DMS153 treated with DMSO at 0.1 percent for 48 hours (cell line): Measurements from ENCODE around the gene FOXN3.

ENCODE experiments used
- DNase-seq: peaks from one replicate; lab custom pipeline; 2025; ENCODE audit not compliant: unreplicated experiment; lab: John Stamatoyannopoulos, UW

FOXN3 gene

DNA sequence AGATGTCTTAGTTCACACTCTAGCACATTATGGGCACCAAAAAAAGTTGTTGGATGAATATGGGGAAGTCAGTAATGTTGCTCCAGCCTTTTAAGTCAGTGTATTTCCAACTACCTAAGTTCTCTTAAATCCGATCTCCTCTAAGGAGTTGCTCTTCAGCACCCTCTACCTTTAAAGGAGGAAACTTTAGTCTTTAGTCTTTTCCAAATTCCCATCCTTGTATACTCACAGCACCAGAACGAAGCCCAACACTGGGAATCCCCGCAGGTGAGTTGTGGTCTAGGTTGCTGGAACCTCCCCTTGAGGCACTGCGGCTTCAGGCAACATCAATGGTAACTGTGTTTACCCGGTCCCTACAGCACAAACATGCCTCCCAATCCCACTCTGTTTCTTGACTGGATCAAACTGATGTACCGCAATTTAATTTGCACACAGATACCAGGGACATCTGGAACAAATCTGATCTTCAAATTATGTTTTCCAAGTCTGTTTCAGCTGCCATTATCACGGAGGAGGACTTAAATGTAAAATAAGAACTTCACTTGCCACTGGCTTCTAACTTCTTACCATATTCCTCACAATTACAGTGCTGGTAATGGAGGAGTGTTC is 179.0 kb downstream of the FOXN3 start:
- no peak for DNase-seq

DNA sequence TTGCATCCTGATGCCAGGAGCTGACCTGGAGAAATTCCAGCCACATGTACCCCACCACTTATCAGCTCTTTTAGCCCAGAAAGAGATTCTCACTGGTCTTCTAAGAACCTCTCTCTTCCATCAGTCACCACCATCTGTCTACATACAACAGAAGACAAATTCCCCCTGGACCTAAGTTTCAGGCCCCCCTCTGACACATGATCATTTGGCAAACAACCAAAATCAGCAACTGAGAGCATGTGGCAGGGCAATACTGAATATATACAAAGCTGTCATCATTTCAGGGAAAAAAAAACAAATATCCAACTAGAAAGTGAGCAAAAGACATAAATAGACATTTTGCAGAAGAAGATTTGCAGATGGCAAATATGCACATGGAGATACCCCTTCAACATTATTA is 180.2 kb downstream of the FOXN3 start:
- DNase-seq, result no peak

DNA sequence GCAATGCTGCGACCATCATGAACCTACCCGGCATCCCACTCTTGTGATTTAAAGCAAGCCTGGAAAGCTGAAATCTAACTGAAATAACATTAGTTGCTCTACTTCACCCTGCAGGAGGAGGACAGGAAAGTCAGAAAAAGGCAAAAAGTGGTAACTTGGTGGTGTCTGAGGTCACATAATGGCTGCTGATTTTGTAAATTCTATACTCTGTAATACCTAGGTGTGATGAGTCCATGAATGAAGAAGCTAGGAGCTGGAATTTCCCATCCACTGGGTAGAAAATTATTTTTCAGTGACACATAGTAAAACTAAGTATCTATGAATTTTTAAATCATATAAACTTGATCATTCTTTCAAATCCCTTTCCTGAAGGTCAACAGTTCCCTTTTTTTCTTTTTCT is 183.8 kb downstream of the FOXN3 start:
- DNase-seq, result no peak

DNA sequence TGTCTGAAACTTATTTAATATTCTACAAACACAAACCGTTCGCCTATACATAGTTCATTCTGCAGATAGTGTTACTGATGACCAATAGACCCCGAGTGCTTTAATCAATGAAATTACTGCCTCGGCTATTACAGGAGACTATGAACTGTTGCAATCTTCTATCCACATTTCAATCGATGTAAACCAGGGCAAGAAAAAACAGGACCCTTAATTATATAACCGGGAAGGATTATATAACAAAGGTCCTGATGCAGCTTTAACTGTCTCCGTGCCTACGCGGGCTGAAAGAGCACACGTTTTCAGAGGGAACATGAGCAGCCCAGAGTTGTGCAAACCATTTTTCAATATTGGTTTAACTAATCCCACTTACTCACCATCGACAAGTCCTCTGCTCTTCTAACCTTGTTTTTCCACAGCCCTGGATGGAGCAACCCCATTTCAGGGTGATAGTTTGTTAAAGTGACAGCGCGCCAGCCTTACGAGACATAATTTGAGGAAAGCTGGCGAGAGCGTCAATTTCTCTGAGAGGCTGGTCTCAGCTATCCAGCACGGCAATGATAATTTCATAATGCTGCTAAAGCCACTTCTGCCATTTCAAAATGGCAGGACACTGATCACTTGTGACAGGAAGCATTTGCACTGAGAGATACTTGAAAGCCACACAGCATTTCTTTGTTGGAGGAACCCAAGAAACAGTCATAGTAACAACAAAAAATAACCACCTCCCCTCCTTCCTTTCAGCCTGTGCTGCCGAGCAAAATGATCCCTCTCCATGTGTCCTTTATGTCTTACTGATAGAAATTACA is 184.6 kb downstream of the FOXN3 start:
- DNase-seq, result no peak

DNA sequence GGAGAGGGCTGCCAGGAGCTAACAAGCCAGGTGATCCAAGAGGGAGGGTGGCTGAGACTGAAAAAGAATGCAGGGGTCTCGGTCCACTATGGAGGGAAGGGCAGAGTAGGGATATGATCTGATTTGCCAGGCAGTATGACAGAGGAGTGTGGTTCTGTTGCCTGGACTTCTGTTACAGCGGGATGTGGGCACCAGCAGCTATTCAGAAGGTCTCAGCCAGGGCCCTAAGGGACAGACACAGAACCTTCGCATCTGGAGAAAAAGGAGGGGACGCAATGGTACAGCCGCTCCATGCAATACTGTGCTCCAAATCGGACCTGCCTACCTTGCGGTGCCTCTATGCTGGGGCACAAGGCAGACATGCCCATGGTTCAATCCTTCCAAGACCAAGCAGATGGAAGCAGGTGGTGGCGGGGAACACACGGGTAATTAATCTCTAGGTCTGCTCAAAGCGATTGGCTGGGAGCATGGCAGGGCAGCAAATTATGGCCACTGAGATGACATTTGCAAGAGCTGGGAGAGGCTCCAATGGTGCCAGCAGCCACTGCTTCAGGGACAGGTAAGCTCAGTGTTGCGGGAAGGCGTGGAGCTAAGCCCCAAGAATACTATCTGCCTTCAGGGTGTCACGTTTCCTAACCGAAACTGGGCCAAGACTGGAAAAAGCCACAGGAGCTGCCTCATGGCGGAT is 185.5 kb downstream of the FOXN3 start:
- DNase-seq, result no peak

DNA sequence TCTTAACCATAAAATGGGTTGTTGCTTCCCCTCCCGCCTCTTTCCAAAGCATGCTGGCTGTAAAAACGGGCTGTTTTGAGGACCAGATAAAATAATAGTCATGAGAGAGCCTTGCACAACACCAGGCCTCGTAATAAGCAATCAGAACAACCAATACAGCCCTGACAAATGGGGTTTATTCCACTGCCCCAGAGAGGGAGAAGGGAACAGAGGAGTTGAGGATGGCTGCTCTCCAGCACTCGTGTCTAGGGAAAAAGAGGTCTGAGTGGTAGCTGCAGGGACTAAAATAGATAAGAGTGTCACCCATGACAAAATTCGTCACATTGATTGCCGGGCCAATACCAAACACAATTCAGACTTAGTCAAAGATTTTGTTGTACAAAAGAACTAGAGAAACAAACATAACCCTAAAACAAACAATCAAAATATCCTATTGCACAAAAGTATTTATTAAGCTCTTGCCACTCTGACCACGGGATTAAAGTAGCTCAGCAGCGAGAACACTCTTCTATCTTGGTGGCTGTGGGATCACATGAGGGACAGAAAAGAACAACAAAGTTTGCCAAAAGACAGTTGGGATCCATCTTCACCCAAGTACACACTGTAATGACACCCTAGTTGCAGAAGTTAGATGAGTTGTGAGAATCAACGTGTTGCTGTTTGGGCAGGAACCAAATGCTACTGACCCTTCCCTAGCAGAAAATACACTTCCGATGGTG is 188.0 kb downstream of the FOXN3 start:
- DNase-seq, result no peak

DNA sequence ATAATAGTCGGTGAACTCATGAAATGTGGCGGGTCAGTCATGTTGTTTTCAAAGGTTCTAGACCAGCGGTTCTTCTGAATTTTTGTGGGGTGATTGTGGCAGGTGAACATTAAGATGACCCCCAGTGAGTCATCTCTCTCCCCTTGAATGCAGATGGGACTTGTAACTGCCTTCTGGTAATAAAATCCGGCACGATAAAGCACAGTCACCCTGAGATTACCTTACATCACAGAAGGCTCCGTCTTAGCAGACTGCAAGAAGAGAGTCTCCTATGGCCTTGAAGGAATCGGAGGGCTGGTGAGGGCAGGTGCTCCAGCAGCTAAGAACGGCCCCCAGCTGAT is 189.6 kb downstream of the FOXN3 start:
- DNase-seq, result no peak

DNA sequence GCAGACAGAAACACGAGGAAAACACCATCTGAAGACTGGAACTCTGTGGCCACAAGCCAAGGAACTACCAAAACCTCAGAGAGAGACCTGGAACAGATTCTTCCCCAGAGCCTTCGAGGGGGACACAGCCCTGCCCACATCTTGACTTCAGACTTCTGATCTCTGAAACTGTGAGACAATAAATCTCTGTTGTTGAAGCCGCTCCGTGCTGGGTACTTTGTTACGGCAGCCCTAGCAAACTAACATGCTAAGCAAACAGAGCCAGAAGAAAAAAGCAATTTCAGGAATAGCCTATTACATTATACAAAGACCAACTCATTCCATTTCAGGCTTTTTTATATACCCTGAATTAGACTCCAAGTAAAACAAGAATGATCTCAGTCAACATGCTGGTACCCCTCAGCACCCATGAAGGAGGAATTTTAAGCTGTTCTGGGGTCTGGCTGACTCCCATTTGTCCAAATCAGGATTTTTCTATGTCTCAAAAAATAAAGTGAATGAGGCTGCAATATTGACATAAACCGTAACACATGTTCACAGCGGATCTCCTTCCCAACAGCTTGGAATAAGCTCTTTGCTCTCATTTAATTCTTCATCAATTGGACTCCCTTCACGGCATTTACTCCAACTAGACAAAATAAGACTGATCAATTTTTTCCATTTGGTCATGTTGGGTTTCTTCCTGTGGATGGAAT is 190.1 kb downstream of the FOXN3 start:
- no peak for DNase-seq

DNA sequence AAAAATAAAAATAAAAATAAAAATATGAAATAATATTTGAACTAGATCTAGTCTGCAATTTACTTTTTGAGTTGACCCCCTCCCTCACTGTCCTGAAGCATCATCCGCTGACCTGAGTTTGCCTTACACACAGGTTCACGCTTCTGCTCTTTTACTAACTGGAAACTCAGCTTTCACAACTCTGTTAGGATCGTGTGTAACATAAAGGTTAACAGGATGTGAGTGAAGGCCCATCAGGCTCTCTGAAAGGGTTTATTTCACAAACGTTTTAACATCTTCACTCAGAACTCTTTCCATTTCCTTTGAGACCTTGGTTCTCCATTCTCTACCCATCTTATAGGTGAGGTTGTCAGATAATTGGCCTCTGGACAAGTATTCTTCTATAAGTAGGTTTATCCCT is 191.4 kb downstream of the FOXN3 start:
- no peak for DNase-seq

DNA sequence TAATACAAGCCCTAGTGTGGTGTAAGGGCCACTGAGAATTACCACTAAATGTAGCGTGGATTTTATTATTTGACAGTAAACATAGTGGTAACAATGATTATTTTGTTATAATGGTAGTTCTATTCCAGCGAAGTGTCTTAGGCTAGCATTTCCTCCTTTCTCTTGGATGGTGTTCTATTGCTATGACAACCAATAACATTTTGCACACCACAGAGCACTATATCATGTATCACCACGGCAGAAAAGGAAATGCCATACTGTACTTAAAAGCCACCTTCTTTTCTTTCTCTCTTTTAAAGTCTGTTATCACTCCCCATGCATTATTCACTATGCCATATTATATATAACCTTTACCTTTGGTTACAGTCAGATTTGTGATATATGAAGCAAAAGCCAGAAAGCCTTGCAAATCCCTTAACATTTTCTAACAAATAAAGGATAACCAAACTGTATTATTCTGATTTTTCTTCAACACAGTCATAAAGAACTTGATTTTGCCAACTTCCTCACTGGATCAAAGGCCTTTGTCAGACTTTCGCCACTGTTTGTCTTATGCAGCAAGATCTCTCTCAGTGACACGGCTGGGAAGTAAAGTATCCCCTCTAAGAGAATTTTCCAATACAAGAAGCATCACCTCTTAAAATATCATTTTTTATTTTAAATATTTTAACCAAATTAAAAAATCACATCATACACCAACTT is 195.8 kb downstream of the FOXN3 start:
- peak; percentile 90 for DNase-seq

DNA sequence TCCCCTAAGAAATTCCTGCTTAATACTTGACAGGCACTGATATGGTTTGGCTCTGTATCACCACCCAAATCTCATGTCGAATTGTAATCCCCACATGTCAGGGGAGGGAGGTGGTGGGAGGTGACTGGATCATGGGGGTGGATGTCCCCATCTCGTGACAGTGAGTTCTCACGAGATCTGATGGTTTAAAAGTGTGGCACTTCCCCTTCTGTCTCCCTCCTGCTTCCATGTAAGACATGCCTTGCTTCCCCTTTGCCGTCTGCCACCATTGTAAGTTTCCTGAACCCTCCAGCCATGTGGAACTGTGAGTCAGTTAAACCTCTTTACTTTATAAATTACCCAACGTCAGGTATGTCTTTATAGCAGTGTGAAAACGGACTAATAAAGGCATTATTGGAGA is 198.0 kb downstream of the FOXN3 start:
- no peak for DNase-seq

DNA sequence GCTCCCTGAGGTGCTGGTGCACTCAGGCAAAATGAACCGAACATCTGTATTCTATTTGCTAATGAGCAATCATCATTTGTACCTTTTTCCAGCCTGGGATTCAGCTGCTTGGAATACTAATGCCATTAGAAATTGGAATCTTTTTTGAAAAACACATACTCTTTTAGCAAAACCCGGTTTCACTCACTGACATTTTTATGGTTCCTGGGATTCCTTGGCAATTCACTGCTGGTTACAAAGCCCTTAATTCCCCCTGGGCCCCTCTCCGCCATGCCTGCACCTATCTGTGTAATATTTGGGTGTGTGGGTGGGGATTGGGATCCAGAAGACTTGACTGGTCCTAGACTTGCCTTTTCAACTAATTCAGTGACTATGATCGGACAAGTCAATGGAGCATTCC is 199.1 kb downstream of the FOXN3 start:
- no peak for DNase-seq

DNA sequence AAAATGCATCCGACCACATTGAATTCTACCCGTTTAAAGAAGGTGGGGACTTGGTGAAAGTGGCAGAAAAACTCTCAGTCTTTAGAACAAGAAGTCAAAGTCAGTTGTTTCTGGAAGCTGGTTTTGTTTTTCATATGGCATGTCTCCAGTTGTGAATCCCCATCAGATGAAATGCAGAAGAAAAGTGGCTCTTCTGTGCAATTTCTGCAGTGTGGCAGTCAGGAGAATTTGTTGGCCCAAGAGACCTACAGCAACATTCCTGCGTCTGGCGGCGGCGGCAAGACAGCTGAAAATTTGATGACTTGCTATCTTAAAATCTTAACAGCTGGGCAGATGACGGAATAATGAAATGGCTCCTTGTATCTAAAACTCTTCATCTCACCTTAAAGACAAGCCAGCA is 201.5 kb downstream of the FOXN3 start:
- DNase-seq, result no peak

DNA sequence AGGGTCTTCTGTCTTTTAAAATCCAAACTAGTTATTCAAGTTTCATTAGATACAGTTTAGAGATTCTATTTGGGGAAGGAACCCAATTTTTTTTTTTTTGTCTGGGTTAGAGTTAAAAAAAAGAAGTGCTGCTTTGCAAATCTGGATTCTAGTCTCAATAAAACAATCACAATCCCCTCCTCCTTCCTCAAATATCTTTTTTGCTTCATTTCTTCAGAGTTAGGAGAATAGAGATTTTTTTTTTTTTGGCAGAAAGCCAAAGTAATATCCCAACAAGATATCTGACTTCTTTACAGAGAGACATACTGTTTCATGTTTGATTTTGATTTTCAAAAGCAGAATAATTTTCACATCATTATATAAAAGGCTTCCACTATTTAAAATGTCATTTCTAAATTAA is 201.9 kb downstream of the FOXN3 start:
- DNase-seq, result no peak

DNA sequence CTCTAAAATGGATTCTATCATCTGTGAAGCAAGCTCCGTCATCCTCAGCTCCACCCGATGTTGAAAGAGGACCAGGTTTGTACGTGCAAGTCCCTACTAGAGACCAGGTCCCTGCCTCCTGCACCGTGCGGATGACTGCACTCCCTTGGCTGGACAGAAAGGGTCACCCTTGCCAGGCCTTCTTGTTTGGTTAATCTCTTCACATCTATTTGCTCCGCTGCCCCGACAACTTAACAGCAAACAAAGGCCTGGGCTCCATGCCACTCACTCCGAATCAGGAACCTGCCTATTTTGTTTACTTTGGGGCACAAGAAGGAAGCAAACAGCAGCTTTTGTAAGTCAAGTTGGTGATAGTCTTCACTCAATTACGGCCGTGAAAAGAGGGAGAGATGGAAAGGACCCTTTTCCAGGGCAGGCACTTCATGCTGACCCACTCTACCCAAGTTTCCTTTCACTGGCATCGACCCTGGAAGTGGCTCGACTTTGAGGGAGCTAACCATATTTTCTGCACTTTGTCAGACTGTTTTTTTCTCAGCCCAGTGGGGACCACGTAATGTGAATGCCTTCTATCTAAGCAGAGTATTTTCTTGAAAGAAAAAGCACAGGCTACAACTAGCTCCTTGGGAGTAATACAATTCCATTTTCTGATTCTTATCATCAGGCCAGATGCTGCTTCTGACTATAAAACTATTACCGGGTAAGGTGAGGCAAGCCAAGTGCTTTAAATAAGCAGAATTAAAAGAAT is 202.6 kb downstream of the FOXN3 start:
- DNase-seq, result peak; percentile 94

DNA sequence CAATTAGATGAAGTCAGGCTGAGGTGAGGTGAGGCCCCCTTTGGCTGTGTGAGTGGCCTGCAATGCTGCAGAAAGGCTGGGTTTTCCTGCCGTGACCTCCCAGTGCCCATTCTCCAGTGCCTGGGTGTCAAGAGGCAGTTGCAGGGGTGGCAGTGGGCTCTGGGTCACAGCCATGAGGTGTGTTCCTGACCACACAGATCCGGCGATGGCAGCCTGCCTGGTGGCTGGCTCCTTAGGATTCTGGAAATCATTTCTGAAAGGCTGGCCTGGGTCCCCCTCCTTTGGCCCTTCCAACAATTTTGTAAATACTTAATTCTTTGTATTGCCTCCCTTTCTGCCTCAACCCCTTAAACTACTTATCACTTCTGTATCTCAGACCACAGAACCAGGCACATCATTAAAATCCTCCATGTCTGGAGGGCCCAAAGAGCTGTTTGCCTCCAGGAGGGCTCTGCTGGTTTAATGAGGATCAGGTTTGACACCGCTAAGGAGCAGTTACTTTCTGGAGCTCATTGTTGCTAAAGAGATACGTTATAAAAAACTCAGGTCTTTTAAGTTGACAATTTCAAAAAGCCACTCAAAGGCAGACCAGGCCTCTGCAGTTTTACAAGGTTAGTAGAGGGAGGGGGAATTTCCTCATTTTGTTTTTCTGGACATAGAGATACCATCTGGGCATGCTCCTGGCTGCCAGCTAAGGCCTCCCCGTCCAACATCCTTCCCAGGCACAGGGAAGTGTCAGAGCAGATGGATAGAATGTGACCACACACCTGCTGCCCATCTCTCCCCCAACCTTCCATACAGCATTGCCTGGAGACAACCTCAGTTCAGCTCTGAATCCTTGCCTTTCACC is 204.4 kb downstream of the FOXN3 start:
- peak; percentile 16 for DNase-seq

DNA sequence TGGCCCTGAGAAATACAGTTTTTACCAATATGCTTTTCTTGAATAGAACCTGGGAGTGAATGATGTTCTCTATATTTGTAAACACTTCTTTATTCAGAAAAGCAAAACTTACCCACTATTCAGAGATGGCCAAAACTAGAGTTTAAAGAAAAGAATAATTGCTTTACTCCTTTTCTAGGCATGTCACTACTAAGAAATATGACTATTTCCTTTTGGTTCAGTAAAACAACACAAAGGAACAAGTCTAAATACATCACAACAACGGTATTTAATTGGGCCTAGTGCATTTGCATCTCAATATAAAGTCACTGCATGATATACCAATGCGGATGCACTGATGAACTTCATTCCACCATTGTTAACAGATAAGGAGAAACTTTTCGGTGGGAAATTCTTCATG is 207.5 kb downstream of the FOXN3 start:
- DNase-seq, result no peak

DNA sequence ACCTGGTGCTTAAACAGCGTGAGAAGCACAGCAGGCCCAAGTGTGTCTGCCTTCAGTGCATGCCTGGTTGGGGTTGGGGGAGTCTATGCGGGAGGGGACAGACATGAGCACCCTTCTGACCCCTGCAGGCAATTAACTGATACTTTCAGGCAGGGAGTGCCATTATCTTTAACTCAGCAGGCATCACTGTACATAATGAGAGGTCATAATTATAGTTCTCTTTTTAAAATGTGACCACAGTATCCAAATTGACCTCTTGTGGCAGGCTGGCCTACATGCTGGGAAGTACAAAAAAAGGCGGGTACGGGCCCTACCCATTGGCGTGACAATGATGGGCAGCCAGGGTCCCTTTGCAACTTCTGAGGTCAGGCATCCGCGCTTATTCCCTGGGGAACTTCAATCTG is 209.1 kb downstream of the FOXN3 start:
- DNase-seq, result no peak
